WERI-Rb-1 (cell line): ENCODE results near the gene LCN1.

Experiments
- DNase-seq: peaks from one replicate; pipeline ENCODE4 v3.0.0-alpha.2; 2020
- H3K27ac ChIP-seq: fragments of 250-450 bp; sonication (Bioruptor Pico); 2 replicates; pipeline ENCODE4 v1.5.1; 2020; ENCODE audit warnings: mild to moderate bottlenecking, moderate library complexity
- H3K27me3 ChIP-seq: fragments of 250-450 bp; sonication (Bioruptor Pico); 2 replicates; pipeline ENCODE4 v1.5.1; 2021; ENCODE audit warnings: mild to moderate bottlenecking, low read depth, moderate library complexity; ENCODE audit not compliant: insufficient read depth, severe bottlenecking
- H3K36me3 ChIP-seq: fragments of 250-450 bp; sonication (Bioruptor Pico); 2 replicates; pipeline ENCODE4 v1.5.1; 2020; ENCODE audit warnings: mild to moderate bottlenecking, moderate library complexity
- H3K4me3 ChIP-seq: 2 replicates; pipeline ENCODE4 v1.5.1; 2011; ENCODE audit warnings: low read depth, mild to moderate bottlenecking, control low read depth, low read length
- H3K9me3 ChIP-seq: fragments of 250-450 bp; sonication (Bioruptor Pico); 2 replicates; pipeline ENCODE4 v1.5.1; 2021; ENCODE audit warnings: mild to moderate bottlenecking, moderate library complexity; ENCODE audit not compliant: severe bottlenecking
- TF ChIP-seq, protein P1 (sequence below): IDR thresholded peaks from 2 replicates; pipeline ENCODE4 v1.5.1; 2011; ENCODE audit warnings: low read depth, mild to moderate bottlenecking, control low read depth, inconsistent platforms, low read length

The LCN1 gene

GRCh38 chr9:135574943-135575342 is 53.7 kb downstream of the LCN1 start:
- Histone ChIP-seq H3K27ac (no peak overlapping the region), H3K9me3 (no peaks in the 10 kb centered on the region), H3K4me3 (no peak overlapping the region), H3K36me3 (no peaks in the 10 kb centered on the region), H3K27me3 (peaks cover 2% of the 10 kb centered on the region)
- no peak for DNase-seq
- TF ChIP-seq, protein P1, sequence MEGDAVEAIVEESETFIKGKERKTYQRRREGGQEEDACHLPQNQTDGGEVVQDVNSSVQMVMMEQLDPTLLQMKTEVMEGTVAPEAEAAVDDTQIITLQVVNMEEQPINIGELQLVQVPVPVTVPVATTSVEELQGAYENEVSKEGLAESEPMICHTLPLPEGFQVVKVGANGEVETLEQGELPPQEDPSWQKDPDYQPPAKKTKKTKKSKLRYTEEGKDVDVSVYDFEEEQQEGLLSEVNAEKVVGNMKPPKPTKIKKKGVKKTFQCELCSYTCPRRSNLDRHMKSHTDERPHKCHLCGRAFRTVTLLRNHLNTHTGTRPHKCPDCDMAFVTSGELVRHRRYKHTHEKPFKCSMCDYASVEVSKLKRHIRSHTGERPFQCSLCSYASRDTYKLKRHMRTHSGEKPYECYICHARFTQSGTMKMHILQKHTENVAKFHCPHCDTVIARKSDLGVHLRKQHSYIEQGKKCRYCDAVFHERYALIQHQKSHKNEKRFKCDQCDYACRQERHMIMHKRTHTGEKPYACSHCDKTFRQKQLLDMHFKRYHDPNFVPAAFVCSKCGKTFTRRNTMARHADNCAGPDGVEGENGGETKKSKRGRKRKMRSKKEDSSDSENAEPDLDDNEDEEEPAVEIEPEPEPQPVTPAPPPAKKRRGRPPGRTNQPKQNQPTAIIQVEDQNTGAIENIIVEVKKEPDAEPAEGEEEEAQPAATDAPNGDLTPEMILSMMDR, result no peak
